ENCODE results near the gene KCNN3.

DNA sequence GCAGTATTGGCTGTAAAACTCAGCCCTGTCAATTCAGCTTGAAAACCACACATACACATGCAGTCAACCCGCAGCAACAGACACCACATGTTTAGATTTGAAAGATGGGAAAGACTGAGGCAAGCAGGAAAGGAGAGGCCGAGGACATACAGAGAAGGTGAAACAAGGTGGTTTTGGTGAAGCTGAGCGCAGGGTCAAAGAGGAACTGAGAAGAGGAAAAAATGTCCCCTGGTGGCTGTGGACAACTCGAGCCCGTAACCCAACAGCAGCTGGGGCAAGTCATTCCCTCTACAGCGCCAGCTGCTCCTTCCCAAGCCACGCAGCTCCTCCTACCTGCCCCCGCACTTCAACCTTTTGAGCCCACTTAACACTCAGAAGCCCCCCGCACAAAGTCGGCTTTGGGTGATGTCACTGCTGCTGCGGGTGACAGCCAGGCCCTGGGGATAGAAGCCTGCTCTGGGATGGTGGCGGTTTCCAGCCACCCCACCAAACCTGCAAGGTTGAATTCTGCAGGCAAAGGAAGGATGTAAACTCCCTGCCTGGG lies 63.0 kb downstream of the KCNN3 start:
- TF ChIP-seq RARB (CRISPR knock-in tag; IDR thresholded peaks at IDR 0.05), result no peak
- TF ChIP-seq ZC3H10 (CRISPR knock-in tag; IDR thresholded peaks at IDR 0.05), result no peak
- TF ChIP-seq ZFP3 (CRISPR knock-in tag; IDR thresholded peaks at IDR 0.05), result no peak
- TF ChIP-seq PATZ1 (CRISPR knock-in tag; IDR thresholded peaks at IDR 0.05; ENCODE audit: borderline replicate concordance), result no peak
- no peak for TF ChIP-seq CSRNP3 (CRISPR knock-in tag; IDR thresholded peaks at IDR 0.05)
- no peak for TF ChIP-seq ZNF8 (CRISPR knock-in tag; IDR thresholded peaks at IDR 0.05)

Measured in SK-N-SH treated with all-trans-retinoic acid at 6 μM for 48 hours (cell line).